Erythroblast (primary cell): Measurements from ENCODE around the gene GDPD5.

Source experiments
- DNase-seq, 2 experiments: peaks; one replicate each; lab custom pipeline; 2025; lab: John Stamatoyannopoulos, UW
- GATA1 ChIP-seq: IDR thresholded peaks from 2 replicates; pipeline ENCODE4 v1.6.1; 2011; ENCODE audit warnings: low read depth, mild to moderate bottlenecking, control low read depth, low read length, moderate library complexity
- POLR2A ChIP-seq: IDR thresholded peaks from 2 replicates; pipeline ENCODE4 v1.6.1; 2011; ENCODE audit warnings: mild to moderate bottlenecking, low read length

The GDPD5 gene

DNA sequence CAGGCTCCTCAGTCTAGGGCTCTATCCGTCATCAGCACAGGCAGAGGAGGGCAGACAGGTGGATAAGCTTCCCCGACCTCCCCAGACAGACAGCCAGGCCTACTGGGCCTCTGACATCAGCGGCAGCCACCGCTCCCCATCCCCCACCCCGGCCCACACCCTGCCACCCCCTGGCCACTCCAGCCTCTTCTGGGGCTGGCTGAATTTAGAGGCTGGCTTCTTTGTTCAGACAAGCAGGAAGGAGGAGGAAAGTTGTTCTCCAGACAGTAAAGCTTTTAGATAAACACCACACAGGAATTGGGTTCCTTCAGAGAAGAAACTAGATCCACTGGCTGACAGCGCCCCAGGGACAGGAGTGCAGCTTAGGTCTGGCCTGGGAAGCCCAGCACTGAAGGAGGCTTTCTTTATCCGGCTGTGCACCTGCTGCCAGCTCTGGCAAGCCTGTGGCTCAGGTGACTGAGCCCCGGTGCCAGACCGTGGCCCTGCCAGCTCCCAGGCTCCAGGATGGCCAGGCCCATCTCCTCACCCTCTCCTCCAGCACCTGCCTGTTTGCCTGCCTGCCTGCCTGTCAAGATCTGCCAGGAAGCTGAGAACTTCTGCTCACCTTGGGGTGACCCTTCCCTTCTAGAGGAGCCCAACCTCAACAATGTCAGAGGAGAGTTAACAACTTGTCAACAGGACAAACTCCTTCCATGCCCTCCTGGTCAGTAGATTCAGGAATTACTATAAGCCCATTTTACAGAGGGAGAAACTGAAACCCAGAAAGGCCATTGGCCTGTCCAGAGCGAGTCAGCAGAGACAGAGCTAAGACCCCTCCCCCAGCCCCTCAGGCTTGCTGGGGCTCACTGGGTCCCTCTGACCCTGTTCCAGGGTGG, 48.8 kb downstream of the GDPD5 start:
- TF ChIP-seq POLR2A (no peak), GATA1 (no peak)
- peak; percentile 38 to 48 for DNase-seq

DNA sequence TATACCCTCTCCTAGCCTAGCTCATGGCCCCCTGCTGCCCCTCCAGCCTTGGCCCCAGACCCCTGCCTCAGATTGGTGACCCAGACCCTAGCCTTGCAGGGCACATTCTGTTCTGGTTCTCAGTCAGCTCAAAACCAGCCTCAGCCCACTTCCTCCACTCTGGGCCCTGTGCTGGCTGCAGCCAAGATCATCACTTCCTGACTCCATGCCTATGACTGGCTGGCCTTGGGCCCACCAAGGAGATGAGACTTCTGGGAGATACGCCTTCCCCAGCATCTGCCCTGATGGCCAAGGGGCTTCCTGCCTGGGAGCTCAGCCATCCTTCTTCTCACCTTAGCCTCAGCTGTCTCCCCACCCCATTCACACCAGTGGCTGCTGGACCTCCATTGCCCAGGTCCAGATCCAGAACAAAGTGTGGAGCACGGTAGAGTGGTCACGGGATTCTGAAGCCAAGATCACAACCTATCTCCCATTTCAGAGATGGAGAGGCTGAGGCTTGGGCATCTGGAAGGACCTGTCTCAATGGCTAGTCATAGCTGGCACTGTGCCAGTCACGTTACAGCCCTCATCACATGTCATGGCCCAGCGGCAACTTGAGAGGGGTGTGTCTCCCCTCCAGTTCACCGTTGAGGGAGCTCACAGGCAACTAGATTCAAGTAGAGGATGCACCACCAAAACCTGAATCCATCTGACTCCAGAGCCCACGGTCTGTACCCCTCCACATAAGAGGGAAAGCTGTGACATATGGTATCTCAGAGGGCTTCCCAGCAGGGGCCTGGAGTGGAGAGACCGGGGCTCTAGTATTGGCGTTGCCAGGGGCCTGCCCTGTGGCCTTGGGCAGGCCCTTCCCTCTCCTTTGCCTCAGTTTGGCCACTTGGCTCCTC, 49.7 kb downstream of the GDPD5 start:
- TF ChIP-seq GATA1 (no peak), POLR2A (no peak)
- peak; percentile 90 to 92 for DNase-seq

DNA sequence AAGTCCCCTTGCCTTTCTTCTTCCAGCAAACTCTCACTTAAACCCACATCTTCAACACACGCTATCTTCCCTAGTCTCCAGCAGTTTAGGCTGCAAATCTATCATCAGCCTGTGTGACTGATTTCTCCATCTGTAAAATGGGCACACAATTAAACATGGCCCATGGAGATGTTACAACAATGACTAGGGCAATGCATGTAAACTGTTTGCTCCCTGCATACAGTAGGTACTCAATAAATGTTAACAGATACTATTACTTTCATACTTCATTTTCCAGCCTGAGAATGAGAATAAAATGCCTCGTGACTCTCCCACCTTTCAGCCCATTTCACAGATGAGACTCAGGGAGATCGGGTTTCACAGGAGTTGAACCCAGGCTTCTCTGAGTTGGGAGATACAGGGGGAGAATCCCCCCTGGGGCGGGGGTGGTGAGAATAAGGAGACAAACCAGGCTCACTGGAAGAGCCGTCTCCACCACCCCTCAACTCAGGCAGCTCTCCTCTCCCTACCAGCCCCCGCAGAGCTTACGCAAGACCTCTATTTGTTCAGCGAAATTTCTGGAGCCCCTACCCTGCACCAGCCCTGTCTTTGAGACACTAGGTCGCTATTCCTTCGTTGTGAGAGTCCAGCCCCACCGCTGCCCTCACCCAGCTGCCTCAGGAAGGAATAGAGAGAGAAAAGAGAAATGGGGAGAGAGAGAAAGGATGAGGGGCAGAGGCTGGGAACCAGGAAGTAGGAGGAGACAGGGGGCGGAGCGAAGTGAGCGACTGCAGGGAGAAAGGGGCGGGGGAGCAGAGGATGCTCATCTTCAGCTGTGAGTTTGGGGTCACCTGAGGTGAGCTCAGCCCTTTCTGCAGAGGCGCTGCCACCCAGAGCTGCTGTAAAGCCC, 50.6 kb downstream of the GDPD5 start:
- peak; percentile 79 to 81 for DNase-seq

DNA sequence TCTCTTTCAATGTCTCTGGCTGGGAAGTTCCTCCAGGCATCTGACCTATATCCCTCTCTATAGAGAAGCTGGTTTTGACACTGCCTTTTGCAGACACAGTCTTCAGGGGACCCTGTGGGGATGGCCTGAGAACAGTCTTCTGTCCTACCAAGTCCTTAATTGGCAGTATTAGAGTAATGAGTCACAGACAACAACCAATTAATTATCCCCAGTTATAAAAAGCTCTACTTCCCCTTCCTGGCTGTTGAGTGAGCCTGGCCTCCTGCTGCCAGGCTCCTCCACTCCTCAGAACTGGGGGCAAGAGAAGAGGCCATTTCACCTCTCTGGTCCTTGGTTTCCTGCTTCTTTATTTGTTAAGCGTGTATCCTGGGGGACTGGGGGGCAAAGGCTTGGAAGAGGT, 51.5 kb downstream of the GDPD5 start:
- DNase-seq = no peak
- TF ChIP-seq GATA1 (no peak), POLR2A (no peak)

More for the DNA sequence above, 50.6 kb downstream of the GDPD5 start:
- no peak for TF ChIP-seq POLR2A

DNA sequence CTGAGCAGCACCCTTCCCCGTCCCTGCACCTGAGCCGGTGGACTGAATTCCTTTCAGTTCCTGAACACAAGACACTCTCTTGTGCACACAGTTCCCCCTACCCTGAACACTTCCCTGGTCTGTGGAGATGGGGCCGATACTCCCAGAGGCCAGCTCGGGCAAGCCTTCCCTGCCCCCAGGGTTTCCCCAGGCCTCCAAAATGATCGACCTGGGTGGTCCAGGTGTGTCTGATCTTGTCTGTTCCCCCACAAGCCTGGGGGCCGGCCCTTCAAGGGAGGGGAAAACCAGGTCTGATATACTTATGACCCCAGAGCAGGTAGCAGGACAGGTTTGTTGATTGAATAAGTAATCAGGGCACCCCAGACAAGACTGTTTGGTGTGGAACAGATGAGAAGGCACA, 52.1 kb downstream of the GDPD5 start:
- no peak for TF ChIP-seq GATA1
- TF ChIP-seq POLR2A = no peak
- DNase-seq = no peak

DNA sequence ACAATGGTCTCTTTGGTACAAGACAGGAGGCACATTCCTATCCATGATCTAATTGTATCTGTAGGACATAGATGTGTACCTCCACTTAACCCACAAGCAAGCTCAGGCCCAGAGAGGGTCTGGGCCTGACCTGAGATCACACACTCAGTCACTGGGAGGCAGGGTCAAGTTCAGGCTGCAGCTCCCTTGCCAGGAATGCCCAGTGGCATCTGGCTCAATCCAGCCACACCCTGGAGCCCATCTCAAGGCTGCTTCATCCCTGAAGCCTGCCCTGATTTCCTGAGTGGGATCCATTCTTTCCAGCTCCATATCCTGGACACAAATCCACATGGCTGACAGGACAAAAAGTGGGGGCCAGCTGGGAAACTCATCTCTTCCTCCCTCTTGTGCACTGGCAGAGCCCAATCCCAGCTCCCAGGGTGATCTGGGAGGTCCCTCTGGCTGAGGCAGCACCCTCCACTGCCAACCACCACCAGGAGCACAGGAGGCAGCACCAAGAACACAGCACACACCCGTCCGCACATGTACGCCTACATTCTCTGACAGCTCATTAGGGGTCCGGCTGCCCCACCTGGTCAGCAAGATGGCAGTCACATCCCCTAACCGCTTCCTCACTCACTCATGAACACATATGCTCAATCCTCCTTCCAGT, 53.5 kb downstream of the GDPD5 start:
- TF ChIP-seq GATA1 (no peak), POLR2A (no peak)

DNA sequence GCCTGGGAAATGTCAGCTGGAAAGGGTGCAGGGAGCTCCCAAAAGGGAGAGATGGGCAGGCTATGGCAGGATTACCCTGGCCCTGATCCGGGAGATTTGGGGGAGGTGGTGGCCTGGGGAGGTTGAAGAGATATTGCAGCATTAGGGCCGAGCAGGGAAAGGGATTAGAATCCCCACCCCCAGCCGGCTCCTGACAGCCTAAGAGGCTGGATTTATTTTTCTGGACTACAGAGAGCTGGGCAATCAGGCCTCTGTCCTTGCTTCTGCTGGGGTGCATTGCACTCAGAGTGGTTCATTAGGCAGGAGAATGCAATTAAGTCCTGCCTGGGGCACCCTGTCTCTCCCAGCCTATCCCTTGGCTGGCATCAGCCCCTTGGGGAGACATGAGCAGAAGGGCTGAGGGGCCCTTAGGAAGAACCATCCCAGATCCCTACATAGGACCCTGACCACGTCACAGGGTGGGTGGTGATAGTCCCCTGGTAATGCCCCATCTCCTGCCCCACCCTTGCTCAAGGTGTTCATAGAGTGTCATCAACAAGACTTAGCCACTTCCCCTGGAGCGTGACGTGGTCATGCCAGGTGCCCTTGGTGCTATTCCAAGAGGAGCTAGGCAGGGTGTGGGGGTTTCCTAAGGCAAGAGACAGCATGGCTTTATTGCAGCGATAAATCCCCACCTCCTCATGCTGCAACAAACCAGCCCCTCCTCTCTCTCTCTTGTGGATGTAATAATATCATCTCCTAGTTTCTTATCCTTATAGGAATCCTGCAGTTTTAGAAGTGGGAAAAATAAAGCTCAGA, 54.4 kb downstream of the GDPD5 start:
- TF ChIP-seq POLR2A = no peak
- TF ChIP-seq GATA1 = no peak
- no peak for DNase-seq

More for the DNA sequence above, 53.5 kb downstream of the GDPD5 start:
- no peak for DNase-seq

DNA sequence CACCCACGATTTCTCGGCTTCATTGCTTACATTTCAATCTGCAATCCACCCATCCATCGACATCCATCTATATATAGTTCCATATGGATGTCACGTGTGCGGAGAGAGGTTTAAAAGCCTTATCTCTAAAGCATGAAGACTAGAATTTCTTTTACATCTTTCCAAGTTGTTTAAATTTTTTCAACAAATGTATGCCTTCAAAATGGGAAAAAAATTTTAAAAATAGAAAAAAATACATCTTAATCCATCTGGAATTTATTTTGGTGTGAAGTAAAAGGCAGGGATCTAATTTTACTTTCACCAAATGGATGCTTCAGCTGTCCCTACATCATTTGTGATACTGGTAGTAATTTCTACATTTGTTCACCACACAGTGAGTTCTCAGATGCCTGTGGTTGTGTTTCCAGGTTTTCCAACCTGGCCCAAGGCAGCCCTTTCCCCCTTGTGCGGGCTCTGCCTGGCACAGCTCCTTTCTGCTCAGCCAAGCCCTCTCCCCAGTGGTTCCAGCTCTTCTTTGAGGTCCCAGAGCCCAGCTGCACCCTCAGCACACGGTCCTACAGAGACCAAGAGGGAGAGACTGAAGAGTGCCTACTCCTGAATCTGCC, 55.2 kb downstream of the GDPD5 start:
- no peak for DNase-seq
- no peak for TF ChIP-seq POLR2A
- no peak for TF ChIP-seq GATA1

GRCh38 chr11:75469785-75470405, 55.8 kb downstream of the GDPD5 start:
- no peak for DNase-seq
- TF ChIP-seq POLR2A = no peak
- no peak for TF ChIP-seq GATA1

DNA sequence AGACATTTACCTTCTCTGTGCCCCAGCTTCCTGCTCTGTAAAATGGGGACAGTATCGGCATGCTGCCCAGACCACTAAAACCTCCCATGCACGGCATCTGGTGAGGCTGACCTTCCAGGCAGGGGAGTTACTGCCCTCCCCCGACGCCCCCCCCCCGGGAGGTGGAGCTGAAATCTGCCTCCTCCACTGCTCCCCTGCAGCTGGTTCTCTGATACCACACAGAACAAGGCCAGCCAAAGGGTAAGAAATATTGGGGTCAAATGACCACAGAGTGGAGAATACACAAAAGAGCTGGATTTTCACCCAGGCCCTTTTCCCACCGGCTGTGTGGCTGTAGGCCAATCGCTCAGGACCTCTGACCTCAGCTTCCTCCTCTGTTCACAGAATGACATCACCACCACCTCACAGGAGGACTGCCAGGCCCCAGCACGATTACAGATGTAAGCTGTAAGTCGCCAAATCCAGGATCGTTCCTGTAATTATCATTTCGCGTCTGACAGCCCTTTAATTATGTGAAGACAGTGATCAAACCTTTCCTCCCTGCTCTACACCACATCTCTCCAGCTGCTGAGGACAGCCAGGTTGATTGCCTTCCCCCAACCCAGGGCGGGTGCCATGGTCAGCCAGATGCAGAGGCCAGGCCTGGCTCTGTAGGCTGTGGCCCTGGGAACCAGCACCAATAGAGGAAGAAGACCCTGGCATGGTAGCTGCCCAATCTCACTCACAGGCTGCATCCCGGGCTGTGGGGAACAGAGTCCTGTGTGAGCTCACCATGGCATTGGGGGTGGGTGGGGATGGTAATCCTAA, 57.0 kb downstream of the GDPD5 start:
- TF ChIP-seq POLR2A (no peak), GATA1 (no peak)
- DNase-seq = no peak

DNA sequence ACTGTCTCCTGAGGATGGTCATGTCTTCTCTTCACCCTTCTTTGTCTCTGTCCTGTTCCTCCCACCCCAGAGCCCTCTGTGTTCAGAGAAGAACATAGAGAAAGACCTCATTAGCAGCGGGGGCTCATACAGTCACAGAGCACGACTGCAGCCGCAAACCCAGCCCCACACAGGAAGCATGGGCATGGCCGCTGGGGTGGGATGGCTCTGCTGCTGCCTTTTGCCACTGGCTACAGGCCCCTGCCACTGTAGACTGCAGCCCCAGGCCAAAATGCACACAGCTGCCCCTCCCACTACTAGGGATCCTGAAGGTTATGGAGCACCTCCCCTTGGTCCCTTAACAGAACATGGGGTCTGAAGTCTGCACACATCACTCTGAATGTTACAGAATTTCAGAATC, 57.9 kb downstream of the GDPD5 start:
- no peak for TF ChIP-seq POLR2A
- DNase-seq = no peak
